ENCODE data around the gene ARHGAP28. TPM values are rescaled to one million over a fixed set of nuclear protein-coding genes. Genes with fewer than 3 reads are reported as not detected.

Gene ARHGAP28
- total RNA-seq, 3 donors from 2014 or later = not detected

- DNase-seq (no peak), ATAC-seq (no peak)
- Mint-ChIP-seq H3K9me3 (no peaks in the 10 kb centered on the region), H3K4me1 (ENCODE audit: low read depth) (no peaks in the 10 kb centered on the region), H3K27me3 (ENCODE audit: low read depth) (no peaks in the 10 kb centered on the region), H3K4me3 (no peak overlapping the region), H3K36me3 (ENCODE audit: insufficient read depth) (no peaks in the 10 kb centered on the region)
Observed at GRCh38 chr18:6871566-6871965, 142.1 kb downstream of the ARHGAP28 start.

- DNase-seq (no peak), ATAC-seq (no peak)
- Mint-ChIP-seq H3K4me1 (ENCODE audit: low read depth) (no peaks in the 10 kb centered on the region), H3K4me3 (no peak overlapping the region), H3K36me3 (ENCODE audit: insufficient read depth) (no peaks in the 10 kb centered on the region), H3K27me3 (ENCODE audit: low read depth) (no peaks in the 10 kb centered on the region), H3K9me3 (no peaks in the 10 kb centered on the region)
Observed at GRCh38 chr18:6873040-6873751, 143.7 kb downstream of the ARHGAP28 start.

GRCh38 chr18:6874315-6874714 lies 144.8 kb downstream of the ARHGAP28 start:
- no peaks in the 10 kb centered on the region for H3K9me3 Mint-ChIP-seq

GRCh38 chr18:6875749-6876148 lies 146.2 kb downstream of the ARHGAP28 start:
- DNase-seq (no peak), ATAC-seq (no peak)
- Mint-ChIP-seq H3K4me1 (ENCODE audit: low read depth) (no peaks in the 10 kb centered on the region), H3K27me3 (ENCODE audit: low read depth) (no peaks in the 10 kb centered on the region), H3K36me3 (ENCODE audit: insufficient read depth) (no peaks in the 10 kb centered on the region), H3K9me3 (no peaks in the 10 kb centered on the region), H3K4me3 (no peak overlapping the region)

More at GRCh38 chr18:6874315-6874714, 144.8 kb downstream of the ARHGAP28 start:
- Mint-ChIP-seq H3K27me3 (ENCODE audit: low read depth) (no peaks in the 10 kb centered on the region), H3K4me1 (ENCODE audit: low read depth) (no peaks in the 10 kb centered on the region), H3K4me3 (no peak overlapping the region), H3K36me3 (ENCODE audit: insufficient read depth) (no peaks in the 10 kb centered on the region)
- ATAC-seq (no peak), DNase-seq (no peak)

- H3K4me3 Mint-ChIP-seq = no peak overlapping the region
- DNase-seq (no peak), ATAC-seq (no peak)
- no peaks in the 10 kb centered on the region for H3K36me3 Mint-ChIP-seq (ENCODE audit: insufficient read depth)
- H3K4me1 Mint-ChIP-seq (ENCODE audit: low read depth) = no peaks in the 10 kb centered on the region
- no peaks in the 10 kb centered on the region for H3K27me3 Mint-ChIP-seq (ENCODE audit: low read depth)
- no peaks in the 10 kb centered on the region for H3K9me3 Mint-ChIP-seq
Observed at GRCh38 chr18:6876641-6877041, 147.1 kb downstream of the ARHGAP28 start.

- no peaks in the 10 kb centered on the region for H3K36me3 Mint-ChIP-seq (ENCODE audit: insufficient read depth)
- no peak for DNase-seq
- no peaks in the 10 kb centered on the region for H3K9me3 Mint-ChIP-seq
- no peaks in the 10 kb centered on the region for H3K27me3 Mint-ChIP-seq (ENCODE audit: low read depth)
- ATAC-seq = no peak
- no peak overlapping the region for H3K4me3 Mint-ChIP-seq
- no peaks in the 10 kb centered on the region for H3K4me1 Mint-ChIP-seq (ENCODE audit: low read depth)
Observed at GRCh38 chr18:6877288-6877687, 147.8 kb downstream of the ARHGAP28 start.

- Mint-ChIP-seq H3K27me3 (ENCODE audit: low read depth) (no peaks in the 10 kb centered on the region), H3K4me3 (no peak overlapping the region), H3K4me1 (ENCODE audit: low read depth) (no peaks in the 10 kb centered on the region), H3K9me3 (no peaks in the 10 kb centered on the region), H3K36me3 (ENCODE audit: insufficient read depth) (no peaks in the 10 kb centered on the region)
- no peak for ATAC-seq
- DNase-seq = no peak
Observed at GRCh38 chr18:6878556-6879297, 149.2 kb downstream of the ARHGAP28 start.

- DNase-seq = no peak
- Mint-ChIP-seq H3K9me3 (no peaks in the 10 kb centered on the region), H3K36me3 (ENCODE audit: insufficient read depth) (no peaks in the 10 kb centered on the region), H3K4me1 (ENCODE audit: low read depth) (no peaks in the 10 kb centered on the region), H3K27me3 (ENCODE audit: low read depth) (no peaks in the 10 kb centered on the region), H3K4me3 (no peak overlapping the region)
- no peak for ATAC-seq
Observed at GRCh38 chr18:6879508-6880195, 150.1 kb downstream of the ARHGAP28 start.

GRCh38 chr18:6881034-6881820 lies 151.7 kb downstream of the ARHGAP28 start:
- no peaks in the 10 kb centered on the region for H3K4me1 Mint-ChIP-seq (ENCODE audit: low read depth)

GRCh38 chr18:6882401-6882800 lies 152.9 kb downstream of the ARHGAP28 start:
- Mint-ChIP-seq H3K36me3 (ENCODE audit: insufficient read depth) (no peaks in the 10 kb centered on the region), H3K4me1 (ENCODE audit: low read depth) (no peaks in the 10 kb centered on the region), H3K9me3 (no peaks in the 10 kb centered on the region), H3K4me3 (no peak overlapping the region), H3K27me3 (ENCODE audit: low read depth) (no peaks in the 10 kb centered on the region)
- no peak for ATAC-seq
- DNase-seq = no peak

More at GRCh38 chr18:6881034-6881820, 151.7 kb downstream of the ARHGAP28 start:
- H3K4me3 Mint-ChIP-seq = no peak overlapping the region
- ATAC-seq (no peak), DNase-seq (no peak)
- H3K9me3 Mint-ChIP-seq = no peaks in the 10 kb centered on the region
- H3K36me3 Mint-ChIP-seq (ENCODE audit: insufficient read depth) = no peaks in the 10 kb centered on the region
- H3K27me3 Mint-ChIP-seq (ENCODE audit: low read depth) = no peaks in the 10 kb centered on the region

- Mint-ChIP-seq H3K4me1 (ENCODE audit: low read depth) (no peaks in the 10 kb centered on the region), H3K4me3 (no peak overlapping the region), H3K27me3 (ENCODE audit: low read depth) (no peaks in the 10 kb centered on the region), H3K9me3 (no peaks in the 10 kb centered on the region), H3K36me3 (ENCODE audit: insufficient read depth) (no peaks in the 10 kb centered on the region)
- ATAC-seq = no peak
- no peak for DNase-seq
Observed at GRCh38 chr18:6885006-6885481, 155.5 kb downstream of the ARHGAP28 start.

GRCh38 chr18:6885992-6886796 lies 156.7 kb downstream of the ARHGAP28 start:
- H3K27me3 Mint-ChIP-seq (ENCODE audit: low read depth) = no peaks in the 10 kb centered on the region
- H3K36me3 Mint-ChIP-seq (ENCODE audit: insufficient read depth) = no peaks in the 10 kb centered on the region
- H3K4me1 Mint-ChIP-seq (ENCODE audit: low read depth) = no peaks in the 10 kb centered on the region
- ATAC-seq (no peak), DNase-seq (no peak)
- no peaks in the 10 kb centered on the region for H3K9me3 Mint-ChIP-seq
- no peak overlapping the region for H3K4me3 Mint-ChIP-seq

- Mint-ChIP-seq H3K4me3 (no peak overlapping the region), H3K36me3 (ENCODE audit: insufficient read depth) (no peaks in the 10 kb centered on the region), H3K9me3 (no peaks in the 10 kb centered on the region), H3K27me3 (ENCODE audit: low read depth) (no peaks in the 10 kb centered on the region), H3K4me1 (ENCODE audit: low read depth) (no peaks in the 10 kb centered on the region)
- ATAC-seq (no peak), DNase-seq (no peak)
Observed at GRCh38 chr18:6886797-6887330, 157.3 kb downstream of the ARHGAP28 start.
